ENCODE measurements around the gene ELK4.

The ELK4 gene

GRCh38 chr1:205595861-205596260 lies 36.0 kb downstream of the ELK4 start:
- H3K9me3 ChIP-seq (ENCODE audit: control insufficient read depth, low read length), result no peaks in the 10 kb centered on the region
- no CpG with 5 or more reads among the region's 1 CpG for WGBS, 2 experiments (ENCODE audit: insufficient coverage in 2 of 2)

GRCh38 chr1:205595435-205595834 lies 36.4 kb downstream of the ELK4 start:
- Histone ChIP-seq H3K4me3 (ENCODE audit: extremely low read depth, insufficient read depth, low read length, poor library complexity, severe bottlenecking) (no peak overlapping the region), H3K9me3 (ENCODE audit: control insufficient read depth, low read length) (no peaks in the 10 kb centered on the region), H3K36me3 (ENCODE audit: control insufficient read depth, insufficient read depth, low read length) (peaks cover 16% of the 10 kb centered on the region), H3K27ac (ENCODE audit: low read depth, low read length, severe bottlenecking) (no peak overlapping the region), H3K4me1 (ENCODE audit: control insufficient read depth, insufficient read depth, low read length, poor library complexity, severe bottlenecking) (peaks cover 26% of the 10 kb centered on the region)
- WGBS, 2 experiments (ENCODE audit: insufficient coverage in 2 of 2), result 86 to 100% methylated on average over 2 of the region's 2 CpGs

More at GRCh38 chr1:205595861-205596260, 36.0 kb downstream of the ELK4 start:
- peaks cover 16% of the 10 kb centered on the region for H3K36me3 ChIP-seq (ENCODE audit: control insufficient read depth, insufficient read depth, low read length)
- no peak overlapping the region for H3K4me3 ChIP-seq (ENCODE audit: extremely low read depth, insufficient read depth, low read length, poor library complexity, severe bottlenecking)
- peaks cover 27% of the 10 kb centered on the region for H3K4me1 ChIP-seq (ENCODE audit: control insufficient read depth, insufficient read depth, low read length, poor library complexity, severe bottlenecking)
- no peak overlapping the region for H3K27ac ChIP-seq (ENCODE audit: low read depth, low read length, severe bottlenecking)

GRCh38 chr1:205594846-205595245 lies 37.0 kb downstream of the ELK4 start:
- no peaks in the 10 kb centered on the region for H3K9me3 ChIP-seq (ENCODE audit: control insufficient read depth, low read length)
- WGBS, 2 experiments (ENCODE audit: insufficient coverage in 2 of 2), result 100% methylated on average over 1 of the region's 1 CpG
- peaks cover 20% of the 10 kb centered on the region for H3K4me1 ChIP-seq (ENCODE audit: control insufficient read depth, insufficient read depth, low read length, poor library complexity, severe bottlenecking)
- H3K4me3 ChIP-seq (ENCODE audit: extremely low read depth, insufficient read depth, low read length, poor library complexity, severe bottlenecking), result no peak overlapping the region
- no peak overlapping the region for H3K27ac ChIP-seq (ENCODE audit: low read depth, low read length, severe bottlenecking)
- H3K36me3 ChIP-seq (ENCODE audit: control insufficient read depth, insufficient read depth, low read length), result peaks cover 16% of the 10 kb centered on the region

GRCh38 chr1:205593967-205594366 lies 37.8 kb downstream of the ELK4 start:
- H3K27ac ChIP-seq (ENCODE audit: low read depth, low read length, severe bottlenecking), result no peak overlapping the region
- 50 to 90% methylated on average over 2 of the region's 6 CpGs for WGBS, 2 experiments (ENCODE audit: insufficient coverage in 2 of 2)
- H3K4me3 ChIP-seq (ENCODE audit: extremely low read depth, insufficient read depth, low read length, poor library complexity, severe bottlenecking), result no peak overlapping the region
- H3K4me1 ChIP-seq (ENCODE audit: control insufficient read depth, insufficient read depth, low read length, poor library complexity, severe bottlenecking), result peaks cover 11% of the 10 kb centered on the region
- peaks cover 16% of the 10 kb centered on the region for H3K36me3 ChIP-seq (ENCODE audit: control insufficient read depth, insufficient read depth, low read length)
- no peaks in the 10 kb centered on the region for H3K9me3 ChIP-seq (ENCODE audit: control insufficient read depth, low read length)

- Histone ChIP-seq H3K36me3 (ENCODE audit: control insufficient read depth, insufficient read depth, low read length) (peaks cover 16% of the 10 kb centered on the region), H3K4me3 (ENCODE audit: extremely low read depth, insufficient read depth, low read length, poor library complexity, severe bottlenecking) (no peak overlapping the region), H3K9me3 (ENCODE audit: control insufficient read depth, low read length) (no peaks in the 10 kb centered on the region), H3K27ac (ENCODE audit: low read depth, low read length, severe bottlenecking) (no peak overlapping the region), H3K4me1 (ENCODE audit: control insufficient read depth, insufficient read depth, low read length, poor library complexity, severe bottlenecking) (peaks cover 7% of the 10 kb centered on the region)
- 80% methylated on average over 1 of the region's 4 CpGs; no CpG with 5 or more reads in 1 of the 2 experiments for WGBS, 2 experiments (ENCODE audit: insufficient coverage in 2 of 2)
Measured at GRCh38 chr1:205593532-205593931, 38.3 kb downstream of the ELK4 start.

- Histone ChIP-seq H3K4me1 (ENCODE audit: control insufficient read depth, insufficient read depth, low read length, poor library complexity, severe bottlenecking) (peaks cover 3% of the 10 kb centered on the region), H3K9me3 (ENCODE audit: control insufficient read depth, low read length) (no peaks in the 10 kb centered on the region), H3K36me3 (ENCODE audit: control insufficient read depth, insufficient read depth, low read length) (peaks cover 7% of the 10 kb centered on the region)
Measured at GRCh38 chr1:205592443-205593003, 39.3 kb downstream of the ELK4 start.

GRCh38 chr1:205591522-205592351 lies 40.1 kb downstream of the ELK4 start:
- Histone ChIP-seq H3K36me3 (ENCODE audit: control insufficient read depth, insufficient read depth, low read length) (peaks cover 6% of the 10 kb centered on the region), H3K4me1 (ENCODE audit: control insufficient read depth, insufficient read depth, low read length, poor library complexity, severe bottlenecking) (peaks cover 3% of the 10 kb centered on the region), H3K4me3 (ENCODE audit: extremely low read depth, insufficient read depth, low read length, poor library complexity, severe bottlenecking) (no peak overlapping the region), H3K27ac (ENCODE audit: low read depth, low read length, severe bottlenecking) (no peak overlapping the region), H3K9me3 (ENCODE audit: control insufficient read depth, low read length) (no peaks in the 10 kb centered on the region)
- 12 to 13% methylated on average over 29 to 32 of the region's 40 CpGs for WGBS, 2 experiments (ENCODE audit: insufficient coverage in 2 of 2)

More at GRCh38 chr1:205592443-205593003, 39.3 kb downstream of the ELK4 start:
- WGBS, 2 experiments (ENCODE audit: insufficient coverage in 2 of 2), result 95 to 96% methylated on average over 9 to 13 of the region's 14 CpGs
- no peak overlapping the region for H3K27ac ChIP-seq (ENCODE audit: low read depth, low read length, severe bottlenecking)
- H3K4me3 ChIP-seq (ENCODE audit: extremely low read depth, insufficient read depth, low read length, poor library complexity, severe bottlenecking), result no peak overlapping the region

- peaks cover 6% of the 10 kb centered on the region for H3K36me3 ChIP-seq (ENCODE audit: control insufficient read depth, insufficient read depth, low read length)
- no peaks in the 10 kb centered on the region for H3K9me3 ChIP-seq (ENCODE audit: control insufficient read depth, low read length)
- H3K27ac ChIP-seq (ENCODE audit: low read depth, low read length, severe bottlenecking), result no peak overlapping the region
- 89 to 91% methylated on average over 7 to 8 of the region's 9 CpGs for WGBS, 2 experiments (ENCODE audit: insufficient coverage in 2 of 2)
- peaks cover 3% of the 10 kb centered on the region for H3K4me1 ChIP-seq (ENCODE audit: control insufficient read depth, insufficient read depth, low read length, poor library complexity, severe bottlenecking)
- H3K4me3 ChIP-seq (ENCODE audit: extremely low read depth, insufficient read depth, low read length, poor library complexity, severe bottlenecking), result no peak overlapping the region
Measured at GRCh38 chr1:205590777-205591513, 40.9 kb downstream of the ELK4 start.

GRCh38 chr1:205590457-205590768 lies 41.4 kb downstream of the ELK4 start:
- peaks cover 3% of the 10 kb centered on the region for H3K4me1 ChIP-seq (ENCODE audit: control insufficient read depth, insufficient read depth, low read length, poor library complexity, severe bottlenecking)
- H3K36me3 ChIP-seq (ENCODE audit: control insufficient read depth, insufficient read depth, low read length), result peaks cover 2% of the 10 kb centered on the region
- 90% methylated on average over 2 to 5 of the region's 5 CpGs for WGBS, 2 experiments (ENCODE audit: insufficient coverage in 2 of 2)
- H3K4me3 ChIP-seq (ENCODE audit: extremely low read depth, insufficient read depth, low read length, poor library complexity, severe bottlenecking), result no peak overlapping the region
- no peaks in the 10 kb centered on the region for H3K9me3 ChIP-seq (ENCODE audit: control insufficient read depth, low read length)
- no peak overlapping the region for H3K27ac ChIP-seq (ENCODE audit: low read depth, low read length, severe bottlenecking)

- Histone ChIP-seq H3K4me1 (ENCODE audit: control insufficient read depth, insufficient read depth, low read length, poor library complexity, severe bottlenecking) (peaks cover 3% of the 10 kb centered on the region), H3K27ac (ENCODE audit: low read depth, low read length, severe bottlenecking) (no peak overlapping the region), H3K9me3 (ENCODE audit: control insufficient read depth, low read length) (no peaks in the 10 kb centered on the region), H3K4me3 (ENCODE audit: extremely low read depth, insufficient read depth, low read length, poor library complexity, severe bottlenecking) (no peak overlapping the region), H3K36me3 (ENCODE audit: control insufficient read depth, insufficient read depth, low read length) (no peaks in the 10 kb centered on the region)
- WGBS, 2 experiments (ENCODE audit: insufficient coverage in 2 of 2), result 90 to 93% methylated on average over 6 to 7 of the region's 7 CpGs
Measured at GRCh38 chr1:205589618-205590456, 42.0 kb downstream of the ELK4 start.

Data from mesodermal cell (in vitro differentiated cells).